ENCODE measurements around the gene MAP4. TPM values are rescaled to one million over a fixed set of nuclear protein-coding genes. Genes with fewer than 3 reads are reported as not detected.
"Not testable (repeated sequence)": the region's sequence is repeated elsewhere in the genome, so short reads cannot be mapped to it uniquely, and the experiment has no call there.

Gene MAP4
- total RNA-seq, 4 donors from 2014 or later: 597 to 976 (median 687) TPM

DNA sequence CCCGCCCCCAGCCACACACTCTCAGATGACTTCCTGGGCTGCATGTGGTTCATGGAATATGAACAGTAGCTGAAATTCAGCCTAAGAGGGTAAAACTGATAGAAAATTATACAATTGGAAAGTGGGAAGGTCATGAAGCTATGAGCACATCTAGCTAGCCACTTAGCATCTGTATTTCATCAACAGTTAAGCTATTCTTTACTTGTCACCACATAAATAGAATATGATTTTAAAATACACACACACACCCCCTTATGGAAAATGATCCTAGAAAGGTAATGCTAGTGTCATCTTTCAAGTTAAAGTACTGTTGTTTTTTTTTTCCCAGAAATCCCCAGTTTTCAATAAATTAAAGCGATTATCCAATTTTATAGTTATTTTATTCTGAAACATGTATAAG lies 3.6 kb downstream of the MAP4 start:
- Histone ChIP-seq H3K9me3 (no peaks in the 10 kb centered on the region), H3K27ac (peak overlapping the region; percentile 90 to 96 (median 92)), H3K4me1 (peaks cover 68 to 85% of the 10 kb centered on the region in 2 donors), H3K36me3 (peaks cover 0 to 13% of the 10 kb centered on the region in 2 donors), H3K27me3 (no peaks in the 10 kb centered on the region), H3K4me3 (peak overlapping the region in 3 of 4 donors; percentile 12 to 66 (median 30))
- TF ChIP-seq, protein P1, sequence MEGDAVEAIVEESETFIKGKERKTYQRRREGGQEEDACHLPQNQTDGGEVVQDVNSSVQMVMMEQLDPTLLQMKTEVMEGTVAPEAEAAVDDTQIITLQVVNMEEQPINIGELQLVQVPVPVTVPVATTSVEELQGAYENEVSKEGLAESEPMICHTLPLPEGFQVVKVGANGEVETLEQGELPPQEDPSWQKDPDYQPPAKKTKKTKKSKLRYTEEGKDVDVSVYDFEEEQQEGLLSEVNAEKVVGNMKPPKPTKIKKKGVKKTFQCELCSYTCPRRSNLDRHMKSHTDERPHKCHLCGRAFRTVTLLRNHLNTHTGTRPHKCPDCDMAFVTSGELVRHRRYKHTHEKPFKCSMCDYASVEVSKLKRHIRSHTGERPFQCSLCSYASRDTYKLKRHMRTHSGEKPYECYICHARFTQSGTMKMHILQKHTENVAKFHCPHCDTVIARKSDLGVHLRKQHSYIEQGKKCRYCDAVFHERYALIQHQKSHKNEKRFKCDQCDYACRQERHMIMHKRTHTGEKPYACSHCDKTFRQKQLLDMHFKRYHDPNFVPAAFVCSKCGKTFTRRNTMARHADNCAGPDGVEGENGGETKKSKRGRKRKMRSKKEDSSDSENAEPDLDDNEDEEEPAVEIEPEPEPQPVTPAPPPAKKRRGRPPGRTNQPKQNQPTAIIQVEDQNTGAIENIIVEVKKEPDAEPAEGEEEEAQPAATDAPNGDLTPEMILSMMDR (IDR thresholded peaks at IDR 0.05 in 4 of 5, conservative IDR thresholded peaks at IDR 0.05 in 1 of 5): no peak
- no peak for TF ChIP-seq POLR2A (IDR thresholded peaks at IDR 0.05)
- in situ Hi-C loops (cut with MboI; ENCODE audit: low sequenced_read_pairs in 4 of 4) (loop anchor here in 1 of 4 donors (10.0 kb wide), 1 partner anchor 62 kb away; no protein-coding TSS in a partner anchor), intact Hi-C loops (cut with DNase I; ENCODE audit: low total_unique reads) (loop anchor here (2.0 kb wide), 1 partner anchor 22 kb away; no protein-coding TSS in a partner anchor)
- DNase-seq (no peak), ATAC-seq (peak; percentile 3 to 10)

DNA sequence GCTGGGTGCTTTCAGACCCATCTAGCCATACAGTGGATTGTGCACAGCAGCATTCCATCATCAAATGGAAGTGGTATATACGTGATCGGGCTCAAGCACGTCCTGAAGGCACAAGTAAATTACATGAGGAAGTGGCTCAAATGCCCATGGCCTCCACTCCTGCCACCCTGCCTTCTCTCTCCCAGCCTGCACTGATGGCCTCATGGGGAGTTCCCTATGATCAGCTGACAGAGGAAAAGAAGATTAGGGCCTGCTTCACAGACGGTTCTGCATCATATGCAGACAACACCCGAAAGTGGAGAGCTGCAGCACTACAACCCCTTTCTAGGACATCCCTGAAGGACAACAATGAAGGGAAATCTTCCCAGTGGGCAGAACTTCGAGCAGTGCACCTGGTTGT lies 8.2 kb downstream of the MAP4 start:
- in situ Hi-C loops (cut with MboI; ENCODE audit: low sequenced_read_pairs in 4 of 4): not testable (repeated sequence)
- Histone ChIP-seq H3K4me1 (peaks cover 66 to 75% of the 10 kb centered on the region in 2 donors), H3K27ac (peak overlapping the region in 3 of 4 donors; percentile 48 to 93 (median 91))

DNA sequence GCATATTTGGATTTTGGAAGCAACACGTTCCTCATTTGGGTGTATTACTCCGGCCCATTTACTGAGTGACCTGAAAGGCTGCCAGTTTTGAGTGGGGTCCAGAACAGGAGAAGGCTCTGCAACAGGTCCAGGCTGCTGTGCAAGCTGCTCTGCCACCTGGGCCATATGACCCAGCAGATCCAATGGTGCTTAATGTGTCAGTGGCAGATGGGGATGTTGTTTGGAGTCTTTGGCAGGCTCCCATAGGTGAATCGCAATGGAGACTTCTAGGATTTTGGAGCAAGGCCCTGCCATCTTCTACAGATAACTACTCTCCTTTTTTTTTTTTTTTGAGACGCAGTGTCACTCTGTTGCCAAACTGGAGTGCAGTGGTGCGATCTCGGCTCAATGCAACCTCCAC lies 8.9 kb downstream of the MAP4 start:
- ATAC-seq; in situ Hi-C loops (cut with MboI; ENCODE audit: low sequenced_read_pairs in 4 of 4); H3K4me3 ChIP-seq; H3K27me3 ChIP-seq; DNase-seq; H3K9me3 ChIP-seq; intact Hi-C loops (cut with DNase I; ENCODE audit: low total_unique reads): not testable (repeated sequence)
- Histone ChIP-seq H3K27ac (peak overlapping the region in 3 of 4 donors; percentile 48 to 93 (median 91)), H3K4me1 (peaks cover 66 to 71% of the 10 kb centered on the region in 2 donors), H3K36me3 (peaks cover 0 to 13% of the 10 kb centered on the region in 2 donors)

More for the DNA sequence above, 8.2 kb downstream of the MAP4 start:
- H3K4me3 ChIP-seq; H3K9me3 ChIP-seq; ATAC-seq; intact Hi-C loops (cut with DNase I; ENCODE audit: low total_unique reads); DNase-seq; H3K27me3 ChIP-seq: not testable (repeated sequence)
- H3K36me3 ChIP-seq: peaks cover 0 to 13% of the 10 kb centered on the region in 2 donors

DNA sequence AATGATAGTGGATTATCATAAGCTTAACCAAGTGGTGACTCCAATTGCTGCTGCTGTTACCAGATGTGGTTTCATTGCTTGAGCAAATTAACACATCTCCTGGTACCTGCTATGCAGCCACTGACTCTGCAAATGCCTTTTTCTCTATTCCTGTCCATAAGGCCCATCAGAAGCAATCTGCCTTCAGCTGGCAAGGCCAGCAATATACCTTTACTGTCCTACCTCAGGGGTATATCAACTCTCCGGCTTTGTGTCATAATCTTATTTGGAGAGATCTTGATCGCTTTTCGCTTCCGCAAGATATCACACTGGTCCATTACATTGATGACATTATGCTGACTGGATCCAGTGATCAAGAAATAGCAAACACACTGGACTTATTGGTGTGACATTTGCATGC lies 9.4 kb downstream of the MAP4 start:
- in situ Hi-C loops (cut with MboI; ENCODE audit: low sequenced_read_pairs in 4 of 4); H3K9me3 ChIP-seq; DNase-seq; H3K4me3 ChIP-seq; ATAC-seq; H3K27me3 ChIP-seq; intact Hi-C loops (cut with DNase I; ENCODE audit: low total_unique reads): not testable (repeated sequence)
- H3K4me1 ChIP-seq: peaks cover 60 to 65% of the 10 kb centered on the region in 2 donors
- peak overlapping the region in 3 of 4 donors; percentile 51 to 93 (median 91) for H3K27ac ChIP-seq
- H3K36me3 ChIP-seq: peaks cover 0 to 13% of the 10 kb centered on the region in 2 donors

DNA sequence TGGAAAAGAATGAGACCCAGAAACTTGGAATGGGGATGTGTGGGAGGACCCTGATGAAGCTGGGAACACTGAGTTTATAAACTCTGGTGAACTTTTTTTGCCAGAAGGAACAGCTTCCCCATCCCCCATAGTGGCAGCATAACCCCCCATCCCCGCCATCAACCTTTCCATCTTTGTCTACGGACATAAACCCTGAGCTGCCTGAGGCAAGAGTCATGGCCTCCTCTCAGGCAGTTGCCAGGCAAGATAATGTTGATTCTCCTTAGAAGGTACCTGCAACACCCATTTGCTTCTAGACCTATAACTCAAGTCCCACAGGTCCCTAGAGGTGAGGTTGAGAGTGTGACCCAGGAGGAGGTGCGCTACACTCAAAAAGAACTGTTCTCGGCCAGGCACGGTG lies 11.5 kb downstream of the MAP4 start:
- Histone ChIP-seq H3K9me3 (no peaks in the 10 kb centered on the region), H3K4me3 (no peak overlapping the region), H3K27me3 (no peaks in the 10 kb centered on the region), H3K36me3 (peaks cover 0 to 13% of the 10 kb centered on the region in 2 donors), H3K27ac (peak overlapping the region in 3 of 4 donors; percentile 22 to 55 (median 54)), H3K4me1 (peaks cover 50 to 57% of the 10 kb centered on the region in 2 donors)
- no peak for TF ChIP-seq POLR2A (IDR thresholded peaks at IDR 0.05)
- TF ChIP-seq, protein P1 (IDR thresholded peaks at IDR 0.05 in 4 of 5, conservative IDR thresholded peaks at IDR 0.05 in 1 of 5): no peak
- in situ Hi-C loops (cut with MboI; ENCODE audit: low sequenced_read_pairs in 4 of 4): no loop called here
- intact Hi-C loops (cut with DNase I; ENCODE audit: low total_unique reads): no loop called here
- DNase-seq (no peak), ATAC-seq (no peak)

DNA sequence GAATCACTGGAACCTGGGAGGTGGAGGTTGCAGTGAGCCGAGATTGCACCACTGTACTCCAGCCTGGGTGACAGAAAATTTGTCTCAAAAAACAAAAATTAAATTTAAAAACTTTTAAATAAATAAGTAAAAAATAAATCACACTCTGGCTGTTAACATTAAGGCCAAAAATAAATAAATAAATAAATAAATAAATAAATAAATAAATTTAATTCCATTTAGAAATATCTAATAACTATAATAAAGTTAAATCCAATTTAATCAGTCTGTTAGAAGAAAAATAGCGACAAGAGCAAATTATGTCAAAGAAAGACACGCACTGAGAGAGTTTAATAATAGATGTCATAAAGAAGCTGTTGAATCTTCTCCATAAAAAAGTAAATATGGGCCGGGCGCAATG lies 13.4 kb downstream of the MAP4 start:
- H3K27me3 ChIP-seq: no peaks in the 10 kb centered on the region
- intact Hi-C loops (cut with DNase I; ENCODE audit: low total_unique reads) (no loop called here), in situ Hi-C loops (cut with MboI; ENCODE audit: low sequenced_read_pairs in 4 of 4) (no loop called here)
- H3K36me3 ChIP-seq: no peaks in the 10 kb centered on the region
- ATAC-seq (no peak), DNase-seq (no peak)
- H3K9me3 ChIP-seq: no peaks in the 10 kb centered on the region
- peaks cover 52 to 59% of the 10 kb centered on the region in 2 donors for H3K4me1 ChIP-seq
- H3K27ac ChIP-seq: peak overlapping the region in 2 of 4 donors; percentile 49 to 54
- H3K4me3 ChIP-seq: no peak overlapping the region
- TF ChIP-seq, protein P1 (IDR thresholded peaks at IDR 0.05 in 4 of 5, conservative IDR thresholded peaks at IDR 0.05 in 1 of 5): no peak
- no peak for TF ChIP-seq POLR2A (IDR thresholded peaks at IDR 0.05)
